ENCODE results near the gene ANKRD45.
"Not testable (repeated sequence)": the region's sequence is repeated elsewhere in the genome, so short reads cannot be mapped to it uniquely, and the experiment has no call there.

ANKRD45 gene

DNA sequence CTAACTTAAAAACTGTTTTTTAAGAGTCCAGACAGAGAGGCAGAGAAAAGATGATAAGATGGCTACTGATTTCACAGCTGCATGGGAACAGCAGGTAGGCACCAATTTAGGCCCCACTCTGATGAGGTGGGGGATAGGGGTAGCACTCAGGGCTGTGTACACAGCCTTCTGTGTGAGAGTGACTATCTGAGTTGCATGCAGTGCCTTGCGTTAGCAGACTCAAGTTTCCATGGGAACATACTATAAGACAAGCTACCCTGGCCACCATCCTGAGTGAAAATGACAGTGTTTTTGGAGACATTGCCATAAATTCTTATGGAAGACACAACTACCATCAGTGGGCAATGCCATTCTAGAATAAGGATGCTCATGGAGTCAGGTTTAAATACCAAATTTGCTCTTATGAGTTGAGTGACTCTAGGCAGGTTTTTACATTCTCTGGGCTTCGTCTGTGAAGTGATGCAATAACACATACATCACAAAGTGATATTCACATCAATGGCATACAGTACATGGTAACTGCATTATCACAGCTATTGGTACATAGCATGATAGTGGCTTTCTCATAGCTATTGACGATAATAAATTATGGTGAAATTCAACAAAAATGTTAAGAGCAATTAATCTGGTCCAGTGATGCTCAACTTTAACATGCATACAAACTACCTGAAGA, 97.3 kb downstream of the ANKRD45 start:
- DNase-seq (ENCODE audit: low spot score): no peak

DNA sequence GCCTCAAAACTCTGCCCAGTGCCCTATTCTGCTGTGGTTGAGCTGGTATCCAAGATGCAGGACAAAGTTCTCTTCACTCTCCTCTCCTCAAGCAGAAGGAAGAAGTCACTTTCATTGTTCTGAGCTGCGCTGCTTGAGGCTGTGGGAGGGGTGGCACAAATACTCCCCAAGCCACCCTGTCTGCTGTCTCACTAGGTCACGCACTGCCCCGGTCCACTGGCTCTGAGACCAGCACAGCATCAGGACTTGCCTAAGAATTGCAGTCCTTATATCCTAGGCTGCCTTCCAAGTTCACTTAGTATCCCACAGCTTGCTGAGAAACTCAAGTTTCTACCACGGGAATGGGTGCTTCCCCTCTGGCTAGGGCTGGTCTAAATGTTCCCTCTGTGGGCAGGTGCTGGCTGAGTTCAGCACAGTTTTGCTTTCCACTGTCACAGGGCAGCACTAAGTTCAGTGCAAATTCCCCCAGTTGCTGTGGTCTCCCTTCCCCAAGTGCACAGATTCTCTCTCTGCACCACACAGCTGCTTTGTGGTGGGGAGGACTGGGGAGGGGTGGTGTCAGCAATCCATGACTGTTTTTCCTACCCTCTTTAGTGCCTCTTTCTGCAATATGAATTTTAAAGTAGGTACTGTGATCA, 99.2 kb downstream of the ANKRD45 start:
- no peak for DNase-seq (ENCODE audit: low spot score)

DNA sequence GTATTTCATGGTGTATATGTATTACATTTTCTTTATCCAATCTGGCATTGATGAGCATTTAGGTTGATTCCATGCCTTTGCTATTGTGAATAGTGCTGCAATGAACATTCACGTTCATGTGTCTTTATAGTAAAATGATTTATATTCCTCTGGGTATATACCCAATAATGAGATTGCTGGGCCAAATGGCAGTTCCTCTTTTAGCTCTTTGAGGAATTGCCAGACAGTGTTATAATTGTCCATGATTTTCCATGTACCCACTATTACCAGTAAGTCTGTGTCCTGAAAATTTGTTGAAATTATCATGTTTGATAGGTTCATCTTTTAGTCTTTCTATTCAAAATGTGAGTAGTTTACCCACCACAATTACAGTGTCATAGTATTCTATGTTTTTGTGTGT, 101.2 kb downstream of the ANKRD45 start:
- DNase-seq (ENCODE audit: low spot score): no peak

DNA sequence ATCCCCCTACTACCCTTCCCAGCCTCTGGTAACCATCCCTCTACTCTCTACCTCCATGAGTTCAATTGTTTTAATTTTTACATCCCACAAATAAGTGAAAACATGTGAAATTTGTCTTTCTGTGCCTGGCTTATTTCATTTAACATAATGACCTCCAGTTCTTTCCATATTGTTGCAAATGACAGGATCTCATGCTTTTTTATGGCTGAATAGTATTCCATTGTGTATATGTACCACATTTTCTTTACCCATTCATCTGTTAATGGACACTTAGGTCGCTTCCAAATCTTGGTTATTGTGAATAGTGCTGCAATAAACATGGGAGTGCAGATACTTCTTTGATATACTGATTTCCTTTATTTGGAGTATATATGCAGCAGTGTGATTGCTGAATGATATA, 105.8 kb downstream of the ANKRD45 start:
- DNase-seq (ENCODE audit: low spot score): not testable (repeated sequence)

DNA sequence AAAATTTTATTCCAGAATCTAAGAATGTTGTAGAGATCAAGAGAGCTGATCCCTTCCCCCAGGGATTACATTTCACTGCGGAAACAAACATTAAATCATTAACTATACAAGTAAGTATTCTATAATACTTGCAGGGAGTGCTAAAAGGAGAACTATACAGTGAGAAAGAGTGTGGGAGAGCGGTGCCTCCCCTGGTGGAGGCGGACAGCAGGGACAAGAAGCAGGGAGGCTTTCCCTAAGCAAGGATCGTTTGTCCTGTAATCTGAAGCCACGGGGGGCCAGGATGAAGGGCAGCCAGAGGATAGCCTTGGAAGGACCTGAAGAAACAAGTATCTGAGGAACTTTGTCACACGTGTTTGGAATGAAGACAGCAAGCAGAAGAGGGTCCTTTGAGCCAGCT, 106.8 kb downstream of the ANKRD45 start:
- DNase-seq (ENCODE audit: low spot score): no peak

DNA sequence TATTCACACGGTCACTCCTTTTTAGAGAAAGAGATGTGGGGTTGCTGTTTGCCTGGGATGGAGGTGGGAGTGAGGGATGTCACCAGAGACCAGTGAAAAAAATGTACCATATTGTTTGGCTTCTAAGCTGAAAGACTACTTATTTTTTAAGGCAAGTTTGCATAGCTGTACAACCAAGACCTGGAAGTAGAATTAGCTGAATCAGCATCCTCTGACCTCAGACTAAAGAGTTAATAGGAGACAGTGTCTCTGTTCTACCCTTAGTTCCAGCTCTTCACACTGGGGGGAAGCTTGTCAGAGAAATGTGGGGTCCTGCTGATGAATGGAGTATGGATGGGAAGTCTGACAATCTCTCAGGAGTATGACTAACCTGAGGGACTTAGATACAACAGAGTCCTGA, 108.4 kb downstream of the ANKRD45 start:
- DNase-seq (ENCODE audit: low spot score): no peak

DNA sequence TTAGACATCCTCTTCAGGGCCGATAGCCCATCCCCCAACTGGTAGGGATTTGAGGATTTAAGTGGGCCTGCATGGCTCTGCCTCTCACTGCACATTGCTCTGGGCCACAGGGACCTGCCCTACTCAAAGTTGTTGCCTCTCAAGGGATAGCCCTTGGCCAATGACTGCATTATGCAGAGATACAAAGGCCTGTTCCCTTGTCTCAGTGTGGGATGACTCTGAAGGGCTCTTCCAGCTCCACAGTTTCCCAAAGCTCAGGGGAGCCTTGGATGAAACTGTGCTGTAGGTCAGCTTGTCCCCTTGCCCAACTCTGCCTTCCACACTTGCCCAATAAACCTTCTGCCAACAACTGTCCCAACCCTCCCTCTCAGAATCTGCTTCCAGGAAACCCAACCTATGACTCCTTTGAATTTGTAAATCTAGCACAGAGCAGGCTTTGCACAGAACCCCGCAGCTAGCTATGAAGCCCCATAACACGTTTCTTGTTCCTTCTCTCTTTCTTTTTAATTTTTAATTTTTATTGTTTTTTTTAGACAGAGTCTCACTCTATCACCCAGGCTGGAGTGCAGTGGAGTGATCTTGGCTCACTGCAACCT, 109.3 kb downstream of the ANKRD45 start:
- no peak for DNase-seq (ENCODE audit: low spot score)
